ENCODE measurements around the gene C1orf105. TPM values are rescaled to one million over a fixed set of nuclear protein-coding genes. Genes with fewer than 3 reads are reported as not detected.

Gene C1orf105
- total and polyA plus RNA-seq, 2 experiments from 2014 or later: not detected

DNA sequence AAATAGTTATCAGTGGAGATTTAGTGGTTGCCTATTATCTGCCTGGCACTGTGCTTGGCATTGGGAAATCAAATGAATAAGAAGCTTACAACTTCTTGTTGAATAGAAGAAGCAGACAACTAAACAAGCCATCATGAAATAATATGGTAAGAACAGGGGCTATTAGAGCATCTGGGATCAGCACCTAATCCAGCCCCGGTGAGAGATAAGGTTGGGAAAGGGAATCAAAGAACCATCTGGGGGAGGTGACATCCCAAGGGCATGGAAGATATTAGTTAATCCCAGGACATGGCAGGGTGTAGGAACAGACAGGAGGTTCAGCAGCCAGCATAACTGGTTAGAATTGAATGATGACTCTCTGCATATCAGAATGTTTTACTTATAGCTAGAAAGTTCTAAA lies 76.2 kb downstream of the C1orf105 start (continued):
- TF ChIP-seq, protein P1, sequence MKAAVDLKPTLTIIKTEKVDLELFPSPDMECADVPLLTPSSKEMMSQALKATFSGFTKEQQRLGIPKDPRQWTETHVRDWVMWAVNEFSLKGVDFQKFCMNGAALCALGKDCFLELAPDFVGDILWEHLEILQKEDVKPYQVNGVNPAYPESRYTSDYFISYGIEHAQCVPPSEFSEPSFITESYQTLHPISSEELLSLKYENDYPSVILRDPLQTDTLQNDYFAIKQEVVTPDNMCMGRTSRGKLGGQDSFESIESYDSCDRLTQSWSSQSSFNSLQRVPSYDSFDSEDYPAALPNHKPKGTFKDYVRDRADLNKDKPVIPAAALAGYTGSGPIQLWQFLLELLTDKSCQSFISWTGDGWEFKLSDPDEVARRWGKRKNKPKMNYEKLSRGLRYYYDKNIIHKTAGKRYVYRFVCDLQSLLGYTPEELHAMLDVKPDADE (IDR thresholded peaks at IDR 0.05): no peak
- TF ChIP-seq, protein P2, sequence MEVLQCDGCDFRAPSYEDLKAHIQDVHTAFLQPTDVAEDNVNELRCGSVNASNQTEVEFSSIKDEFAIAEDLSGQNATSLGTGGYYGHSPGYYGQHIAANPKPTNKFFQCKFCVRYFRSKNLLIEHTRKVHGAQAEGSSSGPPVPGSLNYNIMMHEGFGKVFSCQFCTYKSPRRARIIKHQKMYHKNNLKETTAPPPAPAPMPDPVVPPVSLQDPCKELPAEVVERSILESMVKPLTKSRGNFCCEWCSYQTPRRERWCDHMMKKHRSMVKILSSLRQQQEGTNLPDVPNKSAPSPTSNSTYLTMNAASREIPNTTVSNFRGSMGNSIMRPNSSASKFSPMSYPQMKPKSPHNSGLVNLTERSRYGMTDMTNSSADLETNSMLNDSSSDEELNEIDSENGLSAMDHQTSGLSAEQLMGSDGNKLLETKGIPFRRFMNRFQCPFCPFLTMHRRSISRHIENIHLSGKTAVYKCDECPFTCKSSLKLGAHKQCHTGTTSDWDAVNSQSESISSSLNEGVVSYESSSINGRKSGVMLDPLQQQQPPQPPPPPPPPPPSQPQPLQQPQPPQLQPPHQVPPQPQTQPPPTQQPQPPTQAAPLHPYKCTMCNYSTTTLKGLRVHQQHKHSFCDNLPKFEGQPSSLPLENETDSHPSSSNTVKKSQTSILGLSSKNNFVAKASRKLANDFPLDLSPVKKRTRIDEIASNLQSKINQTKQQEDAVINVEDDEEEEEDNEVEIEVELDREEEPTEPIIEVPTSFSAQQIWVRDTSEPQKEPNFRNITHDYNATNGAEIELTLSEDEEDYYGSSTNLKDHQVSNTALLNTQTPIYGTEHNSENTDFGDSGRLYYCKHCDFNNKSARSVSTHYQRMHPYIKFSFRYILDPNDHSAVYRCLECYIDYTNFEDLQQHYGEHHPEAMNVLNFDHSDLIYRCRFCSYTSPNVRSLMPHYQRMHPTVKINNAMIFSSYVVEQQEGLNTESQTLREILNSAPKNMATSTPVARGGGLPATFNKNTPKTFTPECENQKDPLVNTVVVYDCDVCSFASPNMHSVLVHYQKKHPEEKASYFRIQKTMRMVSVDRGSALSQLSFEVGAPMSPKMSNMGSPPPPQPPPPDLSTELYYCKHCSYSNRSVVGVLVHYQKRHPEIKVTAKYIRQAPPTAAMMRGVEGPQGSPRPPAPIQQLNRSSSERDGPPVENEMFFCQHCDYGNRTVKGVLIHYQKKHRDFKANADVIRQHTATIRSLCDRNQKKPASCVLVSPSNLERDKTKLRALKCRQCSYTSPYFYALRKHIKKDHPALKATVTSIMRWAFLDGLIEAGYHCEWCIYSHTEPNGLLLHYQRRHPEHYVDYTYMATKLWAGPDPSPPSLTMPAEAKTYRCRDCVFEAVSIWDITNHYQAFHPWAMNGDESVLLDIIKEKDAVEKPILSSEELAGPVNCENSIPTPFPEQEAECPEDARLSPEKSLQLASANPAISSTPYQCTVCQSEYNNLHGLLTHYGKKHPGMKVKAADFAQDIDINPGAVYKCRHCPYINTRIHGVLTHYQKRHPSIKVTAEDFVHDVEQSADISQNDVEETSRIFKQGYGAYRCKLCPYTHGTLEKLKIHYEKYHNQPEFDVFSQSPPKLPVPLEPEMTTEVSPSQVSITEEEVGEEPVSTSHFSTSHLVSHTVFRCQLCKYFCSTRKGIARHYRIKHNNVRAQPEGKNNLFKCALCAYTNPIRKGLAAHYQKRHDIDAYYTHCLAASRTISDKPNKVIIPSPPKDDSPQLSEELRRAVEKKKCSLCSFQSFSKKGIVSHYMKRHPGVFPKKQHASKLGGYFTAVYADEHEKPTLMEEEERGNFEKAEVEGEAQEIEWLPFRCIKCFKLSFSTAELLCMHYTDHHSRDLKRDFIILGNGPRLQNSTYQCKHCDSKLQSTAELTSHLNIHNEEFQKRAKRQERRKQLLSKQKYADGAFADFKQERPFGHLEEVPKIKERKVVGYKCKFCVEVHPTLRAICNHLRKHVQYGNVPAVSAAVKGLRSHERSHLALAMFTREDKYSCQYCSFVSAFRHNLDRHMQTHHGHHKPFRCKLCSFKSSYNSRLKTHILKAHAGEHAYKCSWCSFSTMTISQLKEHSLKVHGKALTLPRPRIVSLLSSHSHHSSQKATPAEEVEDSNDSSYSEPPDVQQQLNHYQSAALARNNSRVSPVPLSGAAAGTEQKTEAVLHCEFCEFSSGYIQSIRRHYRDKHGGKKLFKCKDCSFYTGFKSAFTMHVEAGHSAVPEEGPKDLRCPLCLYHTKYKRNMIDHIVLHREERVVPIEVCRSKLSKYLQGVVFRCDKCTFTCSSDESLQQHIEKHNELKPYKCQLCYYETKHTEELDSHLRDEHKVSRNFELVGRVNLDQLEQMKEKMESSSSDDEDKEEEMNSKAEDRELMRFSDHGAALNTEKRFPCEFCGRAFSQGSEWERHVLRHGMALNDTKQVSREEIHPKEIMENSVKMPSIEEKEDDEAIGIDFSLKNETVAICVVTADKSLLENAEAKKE (CRISPR knock-in tag; IDR thresholded peaks at IDR 0.05): no peak
- no peak for TF ChIP-seq NANOG (IDR thresholded peaks at IDR 0.05; ENCODE audit: borderline replicate concordance)

DNA sequence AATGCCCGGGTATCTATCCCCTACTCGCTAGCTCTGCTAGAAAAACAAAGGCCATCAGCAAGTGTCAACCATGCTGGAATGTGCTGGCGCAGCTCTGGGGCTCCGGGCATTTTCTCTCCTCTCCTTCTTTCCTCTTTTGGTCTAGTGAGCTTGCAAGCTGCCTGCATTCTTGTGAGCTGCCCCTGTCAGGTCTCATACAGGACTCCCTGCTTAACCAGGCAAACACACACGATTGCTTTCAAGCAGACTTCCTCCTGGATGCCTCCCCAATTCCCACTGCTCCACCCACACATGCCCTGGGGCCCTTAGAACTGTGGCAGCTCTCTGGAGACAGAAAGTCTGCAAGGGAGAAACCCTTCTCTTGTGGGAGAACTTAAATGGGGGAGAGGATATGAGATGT lies 76.7 kb downstream of the C1orf105 start:
- Histone ChIP-seq H3K79me2 (replicated peaks; ENCODE audit: insufficient read depth) (no peaks in the 10 kb centered on the region), H3F3A (replicated peaks; ENCODE audit: low read depth) (no peaks in the 10 kb centered on the region), H2AFZ (peak overlapping the region; percentile 75), H3K4me2 (no peak overlapping the region), H3K4me3 (no peak overlapping the region), H3K27me3 (ENCODE audit: insufficient read depth) (no peaks in the 10 kb centered on the region), H3K36me3 (ENCODE audit: insufficient read depth) (no peaks in the 10 kb centered on the region), H3K9me2 (ENCODE audit: insufficient read depth) (no peaks in the 10 kb centered on the region), H4K20me1 (replicated peaks; ENCODE audit: insufficient read depth) (no peaks in the 10 kb centered on the region), H3K27ac (ENCODE audit: low read depth) (no peak overlapping the region), H3K4me1 (ENCODE audit: insufficient read depth) (peaks cover 6% of the 10 kb centered on the region; the same call in 1 of the 2 replicates)
- peak; percentile 89 for ATAC-seq
- no peaks in the 10 kb centered on the region for H3K27me3 Mint-ChIP-seq (ENCODE audit: insufficient read depth, low read depth, poor library complexity)
- peak; percentile 72 for DNase-seq (ENCODE audit: low spot score)
- no peak overlapping the region for H3K27ac Mint-ChIP-seq
- H3K4me1 Mint-ChIP-seq: peaks cover 9% of the 10 kb centered on the region; the same call in 2 of the 3 replicates
- no peaks in the 10 kb centered on the region for H3K36me3 Mint-ChIP-seq (ENCODE audit: low read depth)
- no peak overlapping the region for H3K4me3 Mint-ChIP-seq
- no peak for TF ChIP-seq NANOG (IDR thresholded peaks at IDR 0.05; ENCODE audit: borderline replicate concordance)
- no peak for TF ChIP-seq EZH2 (IDR thresholded peaks at IDR 0.05; ENCODE audit: low read depth, unreplicated experiment)
- no peak for TF ChIP-seq ZNF331 (CRISPR knock-in tag; IDR thresholded peaks at IDR 0.05; ENCODE audit: low read depth)
- TF ChIP-seq STAT1 (IDR thresholded peaks at IDR 0.05; ENCODE audit: unreplicated experiment): no peak
- no peaks in the 10 kb centered on the region for H3K9me3 Mint-ChIP-seq
